ENCODE data around the gene LAMA5. TPM values are rescaled to one million over a fixed set of nuclear protein-coding genes. Genes with fewer than 3 reads are reported as not detected.

Gene LAMA5
- total RNA-seq, 2 experiments from 2014 or later = 0.99 to 1.9 TPM

DNA sequence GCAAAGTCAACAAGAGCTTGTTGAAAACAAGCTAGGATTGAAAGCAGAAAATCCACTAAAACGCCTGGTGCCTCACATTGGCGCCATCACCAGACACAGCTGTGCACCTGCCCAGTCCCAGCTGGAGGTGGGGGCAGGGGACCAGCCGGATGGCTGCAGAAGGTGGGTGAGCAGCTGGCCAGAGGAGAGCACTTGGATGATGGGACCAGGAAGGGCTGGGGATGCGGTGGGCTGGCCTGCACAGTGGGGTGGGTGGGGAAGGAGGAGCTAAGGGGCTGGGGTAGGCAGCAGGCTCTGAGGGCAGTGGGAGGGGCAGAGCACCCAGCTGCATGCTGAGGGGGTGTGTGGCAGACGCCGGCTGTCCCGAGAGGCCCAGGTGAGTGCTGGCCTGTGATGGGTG lies 32.9 kb upstream of the LAMA5 start:
- Mint-ChIP-seq H3K36me3 (peaks cover 13% of the 10 kb centered on the region), H3K4me3 (no peak overlapping the region), H3K4me1 (peaks cover 3% of the 10 kb centered on the region), H3K27me3 (no peaks in the 10 kb centered on the region), H3K9me3 (ENCODE audit: low read depth) (peaks cover 7% of the 10 kb centered on the region), H3K27ac (no peak overlapping the region)
- DNase-seq (no peak), ATAC-seq (no peak)
- CTCF ChIA-PET = interaction anchor here (1.6 kb wide), 1 partner anchor 9 kb away, joined by 3 read pairs; no protein-coding TSS in a partner anchor

DNA sequence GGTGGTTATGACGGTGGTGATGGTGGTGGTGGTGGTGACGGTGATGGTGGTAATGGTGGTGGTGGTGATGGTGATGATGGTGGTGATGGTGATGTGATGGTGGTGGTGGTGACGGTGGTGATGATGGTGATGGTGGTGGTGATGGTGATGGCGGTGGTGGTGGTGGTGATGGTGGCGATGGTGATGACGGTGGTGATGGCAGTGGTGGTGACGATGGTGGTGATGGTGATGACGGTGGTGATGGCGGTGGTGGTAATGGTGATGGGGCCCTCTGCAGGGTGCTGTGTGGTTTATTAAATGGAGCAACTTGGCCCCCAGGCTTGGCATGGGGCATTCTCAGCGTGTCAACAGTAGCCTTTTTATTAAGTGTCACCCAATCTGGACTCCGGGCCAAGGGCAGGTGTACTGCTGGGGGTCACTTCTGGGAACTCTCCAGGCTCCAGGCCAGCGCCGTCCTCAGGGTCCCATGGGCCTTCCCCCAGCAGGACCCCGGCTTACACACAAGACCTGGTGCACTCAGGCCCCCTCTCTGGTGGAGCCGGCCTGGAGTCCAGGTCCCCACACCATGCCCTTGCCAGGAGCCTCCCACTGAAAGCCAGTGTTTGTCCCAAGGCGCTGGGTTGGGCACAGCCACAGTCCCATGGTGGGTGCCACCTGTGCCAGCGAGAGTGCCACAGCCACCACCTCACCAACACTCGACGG lies 31.2 kb upstream of the LAMA5 start:
- H3K4me1 Mint-ChIP-seq = no peaks in the 10 kb centered on the region
- H3K9me3 Mint-ChIP-seq (ENCODE audit: low read depth) = peaks cover 7% of the 10 kb centered on the region
- H3K27ac Mint-ChIP-seq = no peak overlapping the region

DNA sequence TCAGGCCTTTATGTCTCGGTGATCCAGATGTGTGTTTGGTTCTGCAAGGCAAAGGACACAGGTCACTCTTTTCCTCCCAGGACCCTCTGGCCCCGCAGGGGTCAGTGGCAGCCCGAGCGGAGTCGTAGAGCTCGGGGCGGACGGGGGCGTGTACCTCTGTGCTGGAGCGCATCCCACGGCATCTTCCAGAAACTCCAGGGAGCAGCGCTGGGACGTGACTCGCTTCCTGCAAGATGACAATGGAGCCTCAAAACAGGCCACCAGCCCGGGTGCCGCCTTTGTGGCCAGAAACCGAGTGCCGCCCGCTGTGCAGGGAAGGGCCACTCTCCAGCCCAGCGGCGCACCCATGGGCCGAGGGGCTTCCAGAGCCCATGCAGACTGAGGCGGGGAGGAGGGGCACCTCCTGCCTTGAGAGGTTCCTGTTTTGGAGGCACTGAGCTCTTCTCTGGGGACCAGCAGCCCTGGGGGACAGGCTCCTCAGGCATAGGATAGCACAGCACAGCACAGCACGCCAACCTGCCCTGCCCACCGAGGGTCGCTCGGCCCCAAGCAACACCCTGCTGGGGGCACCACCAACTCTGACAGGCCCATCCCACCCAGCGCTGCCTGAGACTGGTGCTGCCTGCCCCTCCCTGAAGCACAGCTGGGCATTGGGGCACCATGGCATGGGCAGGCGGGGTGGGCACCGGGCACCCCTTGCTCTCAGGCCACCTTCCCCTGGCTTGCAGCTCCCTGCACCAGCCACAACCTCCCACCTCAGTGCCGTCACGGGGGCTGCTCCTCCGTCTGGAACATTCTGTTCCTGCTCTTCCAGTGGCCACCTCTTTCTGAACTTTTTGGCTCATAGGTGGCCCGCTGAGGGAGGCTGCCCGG lies 29.5 kb upstream of the LAMA5 start:
- DNase-seq = no peak
- no peak overlapping the region for H3K27ac Mint-ChIP-seq
- H3K27me3 Mint-ChIP-seq = no peaks in the 10 kb centered on the region
- ATAC-seq = no peak
- peaks cover 12% of the 10 kb centered on the region for H3K36me3 Mint-ChIP-seq
- no peak overlapping the region for H3K4me3 Mint-ChIP-seq
- no peaks in the 10 kb centered on the region for H3K4me1 Mint-ChIP-seq
- H3K9me3 Mint-ChIP-seq (ENCODE audit: low read depth) = peaks cover 7% of the 10 kb centered on the region
- CTCF ChIA-PET = no interaction called here

More for the DNA sequence above, 31.2 kb upstream of the LAMA5 start:
- no peak for DNase-seq
- no peak overlapping the region for H3K4me3 Mint-ChIP-seq
- CTCF ChIA-PET = no interaction called here
- no peak for ATAC-seq
- H3K27me3 Mint-ChIP-seq = no peaks in the 10 kb centered on the region
- H3K36me3 Mint-ChIP-seq = peaks cover 13% of the 10 kb centered on the region

DNA sequence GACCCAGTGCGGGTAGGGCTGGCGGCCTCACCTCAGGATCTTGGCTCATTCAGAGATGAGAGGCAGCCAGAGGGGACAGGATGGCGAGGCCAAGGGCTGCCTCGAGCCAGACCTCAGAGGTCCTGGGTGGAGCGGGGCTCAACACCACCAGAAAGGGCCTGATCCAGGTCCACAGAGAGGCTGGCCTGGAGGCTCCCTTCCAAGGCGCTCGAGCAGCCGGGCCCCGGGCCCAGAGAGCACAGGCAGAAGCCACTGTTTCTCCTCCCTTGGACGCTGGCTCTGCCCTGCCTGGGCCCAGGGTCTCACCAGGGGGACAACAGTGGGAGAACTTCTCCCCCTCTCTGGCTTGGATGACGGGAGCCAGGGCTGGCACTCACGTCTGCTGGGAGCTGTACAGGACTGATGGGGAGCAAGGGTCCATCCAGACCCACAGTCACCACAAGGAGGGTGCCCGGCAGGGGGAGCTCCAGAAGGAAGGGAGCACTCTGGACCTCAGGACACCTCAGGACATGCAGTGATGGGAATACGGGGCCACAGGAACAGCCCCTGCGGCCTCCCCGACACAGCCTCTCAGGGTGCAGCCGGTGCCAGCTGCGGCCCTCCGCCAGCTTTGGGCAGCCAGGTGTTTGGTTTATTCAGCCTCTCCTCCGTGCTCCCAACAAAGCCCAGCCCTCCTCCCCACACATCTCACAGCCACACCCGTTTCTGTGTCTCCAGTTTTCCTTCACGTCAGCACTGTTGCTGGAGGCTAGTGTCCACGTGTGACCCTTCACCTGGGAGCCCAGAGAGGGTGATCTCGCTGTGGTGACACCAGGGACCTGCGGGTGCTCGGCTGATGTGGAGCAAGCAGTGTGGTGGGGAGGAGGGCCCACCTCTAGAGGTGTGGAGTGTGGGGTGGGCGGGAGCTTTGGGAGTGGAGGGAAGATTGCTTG lies 28.5 kb upstream of the LAMA5 start:
- Mint-ChIP-seq H3K27ac (no peak overlapping the region), H3K4me3 (no peak overlapping the region), H3K9me3 (ENCODE audit: low read depth) (peaks cover 7% of the 10 kb centered on the region), H3K36me3 (peaks cover 9% of the 10 kb centered on the region), H3K27me3 (no peaks in the 10 kb centered on the region), H3K4me1 (no peaks in the 10 kb centered on the region)
- no peak for DNase-seq
- CTCF ChIA-PET = no interaction called here
- no peak for ATAC-seq

DNA sequence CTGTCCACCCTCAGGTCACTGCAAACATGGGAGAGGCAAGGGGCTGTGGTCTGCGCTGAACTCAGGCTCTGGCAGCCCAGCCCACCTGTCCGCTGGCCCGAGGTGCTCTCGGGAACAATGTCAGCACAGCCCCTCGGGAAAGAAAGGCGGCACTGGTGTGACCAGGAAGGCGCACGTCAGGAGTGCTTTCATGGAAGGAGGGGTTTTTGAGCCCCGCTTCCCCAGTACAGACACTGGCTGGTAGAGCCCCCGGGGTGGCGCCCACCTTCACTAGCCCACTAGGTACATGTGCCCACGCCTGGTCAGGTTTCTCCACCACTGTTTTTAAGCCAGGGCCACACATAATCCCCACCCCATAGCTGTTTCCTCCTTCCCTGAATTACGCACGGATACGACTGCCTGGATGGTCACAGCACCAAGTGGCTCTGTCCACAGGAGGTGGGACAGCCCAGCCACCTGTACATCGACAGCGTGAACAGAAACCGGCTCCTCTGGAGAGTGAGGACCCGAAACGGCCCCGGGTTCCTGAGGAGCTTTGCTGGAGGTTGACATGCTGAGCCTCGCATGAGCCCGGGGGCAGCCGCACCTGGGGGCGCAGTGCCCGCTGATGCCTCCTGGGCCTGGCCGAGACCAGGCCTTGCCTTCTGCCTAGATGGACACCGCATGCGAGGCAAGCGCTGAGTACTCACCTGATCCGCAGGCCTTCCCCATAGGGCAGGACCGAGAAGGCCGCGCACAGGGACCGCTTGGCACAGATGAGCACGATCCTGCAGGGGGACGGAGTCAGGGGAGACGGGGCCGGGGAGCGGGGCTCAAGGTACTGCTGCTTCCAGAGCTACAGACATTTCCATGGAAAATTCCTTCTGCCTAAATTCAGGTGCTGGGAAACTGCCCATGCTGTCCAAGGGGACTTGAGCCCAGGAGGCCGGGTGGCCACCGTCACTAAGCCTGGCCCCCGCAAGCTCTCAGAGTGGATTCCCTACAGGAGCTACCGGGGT lies 27.4 kb upstream of the LAMA5 start:
- Mint-ChIP-seq H3K36me3 (peaks cover 11% of the 10 kb centered on the region), H3K27me3 (no peaks in the 10 kb centered on the region), H3K27ac (no peak overlapping the region), H3K4me1 (peaks cover 4% of the 10 kb centered on the region), H3K9me3 (ENCODE audit: low read depth) (peaks cover 7% of the 10 kb centered on the region), H3K4me3 (no peak overlapping the region)
- CTCF ChIA-PET = no interaction called here
- DNase-seq (no peak), ATAC-seq (no peak)

DNA sequence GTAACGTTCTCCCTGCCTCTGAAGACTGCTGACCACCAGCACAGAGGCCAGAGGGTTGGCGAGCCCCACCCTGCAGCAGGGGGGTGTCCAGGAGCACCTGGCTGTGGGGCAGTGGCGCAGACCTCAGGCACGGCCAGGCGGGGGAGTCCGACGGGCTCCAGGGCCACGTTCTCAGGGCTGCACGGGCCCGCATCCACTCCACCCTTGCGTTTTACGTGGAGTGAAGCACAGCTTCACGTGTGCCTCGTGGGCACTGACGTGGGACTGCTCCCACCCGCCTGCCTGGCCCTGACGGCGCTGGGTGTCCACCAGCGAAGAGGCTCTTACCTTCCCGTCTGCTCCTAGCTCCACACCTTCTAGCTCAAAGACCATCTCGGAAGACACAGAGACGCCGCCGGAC lies 26.7 kb upstream of the LAMA5 start:
- H3K27ac Mint-ChIP-seq = no peak overlapping the region
- H3K27me3 Mint-ChIP-seq = no peaks in the 10 kb centered on the region
- H3K36me3 Mint-ChIP-seq = peaks cover 17% of the 10 kb centered on the region
- H3K4me1 Mint-ChIP-seq = peaks cover 10% of the 10 kb centered on the region
- H3K4me3 Mint-ChIP-seq = no peak overlapping the region
- ATAC-seq = no peak
- DNase-seq = no peak
- CTCF ChIA-PET = interaction anchor here (1.7 kb wide), 1 partner anchor 223 kb away, joined by 5 read pairs; no protein-coding TSS in a partner anchor
- H3K9me3 Mint-ChIP-seq (ENCODE audit: low read depth) = peaks cover 7% of the 10 kb centered on the region

DNA sequence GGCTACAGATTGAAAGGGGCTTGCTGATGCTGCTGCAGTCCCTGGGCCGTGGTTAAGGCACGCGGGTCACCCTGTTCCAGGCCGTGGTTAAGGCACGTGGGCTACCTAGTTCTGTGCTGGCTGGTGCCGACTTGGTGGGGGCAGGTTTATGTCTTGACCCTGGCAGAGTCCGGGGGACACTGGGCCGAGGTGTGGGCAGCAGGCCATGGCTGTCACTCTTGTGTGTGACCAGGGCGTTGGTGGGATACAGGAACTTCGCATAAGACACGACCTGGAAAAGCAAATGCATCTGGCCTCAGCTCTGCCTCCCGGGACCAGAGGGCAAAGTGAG lies 26.2 kb upstream of the LAMA5 start:
- H3K27me3 Mint-ChIP-seq = no peaks in the 10 kb centered on the region
- DNase-seq (no peak), ATAC-seq (no peak)
- CTCF ChIA-PET = interaction anchor here (1.7 kb wide), 1 partner anchor 224 kb away, joined by 5 read pairs; no protein-coding TSS in a partner anchor
- peaks cover 22% of the 10 kb centered on the region for H3K36me3 Mint-ChIP-seq
- no peak overlapping the region for H3K27ac Mint-ChIP-seq
- H3K9me3 Mint-ChIP-seq (ENCODE audit: low read depth) = peaks cover 7% of the 10 kb centered on the region
- H3K4me3 Mint-ChIP-seq = no peak overlapping the region
- H3K4me1 Mint-ChIP-seq = peaks cover 16% of the 10 kb centered on the region

DNA sequence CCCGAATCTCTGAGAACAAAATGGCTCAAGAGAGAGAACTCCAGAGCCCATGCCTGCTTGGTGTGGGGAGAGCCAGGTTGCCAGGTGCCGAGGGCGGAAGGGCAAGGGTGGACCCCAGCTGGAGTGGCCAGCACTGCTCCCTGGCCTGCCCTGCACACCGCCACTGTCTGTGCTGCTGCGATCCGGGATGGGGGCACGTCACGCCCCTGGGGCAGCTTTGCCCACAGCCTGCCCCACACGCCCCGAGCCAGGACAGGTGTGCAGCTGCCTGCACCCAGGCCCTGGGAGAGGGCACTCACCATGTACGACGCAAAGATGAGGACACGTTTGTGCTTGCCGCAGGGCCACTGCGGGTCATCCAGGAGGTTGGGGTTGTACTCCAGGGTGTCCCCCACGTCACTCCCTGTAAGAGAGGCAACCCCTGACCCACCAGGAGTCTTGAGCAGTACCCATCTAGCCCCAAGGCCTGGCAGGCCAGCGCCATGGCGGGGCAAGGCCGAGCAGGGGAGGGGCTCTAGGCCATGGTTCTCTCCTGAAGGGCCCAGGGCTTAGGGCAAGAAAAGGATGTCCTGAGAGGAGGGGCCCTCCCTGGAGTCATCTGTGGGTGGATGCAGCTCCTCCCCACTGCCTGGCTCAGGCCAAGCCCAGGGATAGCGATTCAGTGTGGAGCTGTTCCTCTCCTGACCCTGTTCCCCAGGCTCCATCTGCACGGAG lies 25.7 kb upstream of the LAMA5 start:
- Mint-ChIP-seq H3K36me3 (peaks cover 23% of the 10 kb centered on the region), H3K4me1 (peaks cover 21% of the 10 kb centered on the region), H3K27me3 (no peaks in the 10 kb centered on the region), H3K9me3 (ENCODE audit: low read depth) (peaks cover 3% of the 10 kb centered on the region), H3K27ac (no peak overlapping the region), H3K4me3 (no peak overlapping the region)
- DNase-seq = no peak
- CTCF ChIA-PET = interaction anchor here (1.7 kb wide), 1 partner anchor 224 kb away, joined by 5 read pairs; no protein-coding TSS in a partner anchor
- peak; percentile 21 for ATAC-seq

DNA sequence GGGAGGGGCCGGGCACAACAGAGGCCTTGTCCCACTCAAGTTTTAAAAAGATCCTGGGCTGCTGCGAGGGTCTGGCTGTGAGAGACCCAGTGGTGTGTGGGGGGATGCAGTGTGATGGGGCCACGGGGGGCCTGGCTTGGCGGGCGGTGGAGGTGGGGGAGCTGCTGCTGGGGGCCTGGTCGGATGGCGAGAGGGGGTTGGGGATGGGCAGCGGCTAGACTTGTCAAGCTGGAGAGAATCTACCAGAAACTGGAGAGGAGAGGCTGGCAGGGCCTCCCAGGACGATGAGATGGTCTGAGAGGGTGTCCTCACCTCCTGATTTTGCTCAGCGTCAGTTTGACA lies 24.9 kb upstream of the LAMA5 start:
- DNase-seq (no peak), ATAC-seq (no peak)
- no peaks in the 10 kb centered on the region for H3K27me3 Mint-ChIP-seq
- no peak overlapping the region for H3K4me3 Mint-ChIP-seq
- H3K4me1 Mint-ChIP-seq = peaks cover 25% of the 10 kb centered on the region
- H3K36me3 Mint-ChIP-seq = peaks cover 26% of the 10 kb centered on the region
- no peak overlapping the region for H3K27ac Mint-ChIP-seq
- CTCF ChIA-PET = interaction anchor here (1.4 to 1.7 kb wide), 2 partner anchors 9 to 225 kb away, joined by 4 to 5 read pairs; no protein-coding TSS in a partner anchor
- no peaks in the 10 kb centered on the region for H3K9me3 Mint-ChIP-seq (ENCODE audit: low read depth)

DNA sequence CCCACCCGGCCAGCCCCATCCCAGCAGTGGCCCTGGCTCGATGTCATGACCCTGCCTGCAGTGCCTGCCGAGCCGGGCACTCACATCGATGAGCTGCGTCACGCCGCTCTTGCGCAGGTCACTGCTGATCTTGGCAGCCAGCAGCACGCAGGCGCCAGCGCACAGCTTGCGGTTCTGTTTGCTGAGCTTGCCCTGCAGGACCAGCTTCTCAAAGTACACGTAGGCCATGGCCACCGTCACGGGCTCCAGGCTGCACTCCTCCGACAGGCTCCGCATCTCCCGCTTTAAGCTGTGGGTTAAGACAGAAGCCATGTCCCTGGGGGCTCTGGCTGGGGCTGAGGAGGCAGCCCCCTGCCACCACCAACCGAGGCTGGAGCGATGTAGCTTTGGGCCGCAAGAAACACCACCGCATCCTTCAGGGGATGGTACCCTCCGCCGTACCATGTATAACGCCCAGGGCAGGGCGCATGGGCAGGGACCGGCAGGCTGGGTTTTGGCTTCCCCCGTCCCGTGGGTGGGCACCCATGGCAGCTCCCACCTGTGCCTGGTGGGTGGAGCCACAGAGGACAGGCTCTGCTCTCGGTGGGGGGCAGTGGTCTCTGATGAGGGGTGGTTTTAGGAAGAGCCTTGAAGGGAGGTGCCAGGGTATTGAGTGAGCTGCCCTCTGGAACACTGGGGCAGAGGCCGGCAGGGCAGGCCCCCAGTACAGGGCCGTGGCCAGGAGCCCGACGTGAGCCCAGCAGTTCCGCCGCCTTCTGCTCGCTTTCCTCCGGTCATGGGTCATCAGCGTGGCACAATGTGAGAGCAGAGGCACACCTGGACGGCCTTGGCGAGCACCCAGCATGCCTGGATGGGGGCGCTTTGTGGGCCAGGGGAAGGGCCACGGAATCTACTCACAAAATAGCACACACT lies 24.3 kb upstream of the LAMA5 start:
- H3K4me1 Mint-ChIP-seq = peaks cover 25% of the 10 kb centered on the region
- H3K36me3 Mint-ChIP-seq = peaks cover 26% of the 10 kb centered on the region
- CTCF ChIA-PET = interaction anchor here (1.4 kb wide), 1 partner anchor 9 kb away, joined by 4 read pairs; no protein-coding TSS in a partner anchor
- H3K27ac Mint-ChIP-seq = no peak overlapping the region
- ATAC-seq = no peak
- no peak overlapping the region for H3K4me3 Mint-ChIP-seq
- H3K27me3 Mint-ChIP-seq = no peaks in the 10 kb centered on the region
- no peak for DNase-seq
- no peaks in the 10 kb centered on the region for H3K9me3 Mint-ChIP-seq (ENCODE audit: low read depth)

All from activated CD8-positive, alpha-beta memory T cell treated with anti-CD3 and anti-CD28 coated beads, Interleukin-2, amount 10 ng/mL, durations not matched to agents 7 days and 5 days (primary cell).